Stimulated activated CD8-positive, alpha-beta memory T cell treated with anti-CD3 and anti-CD28 coated beads, Interleukin-12 subunit alpha, Interleukin-12 subunit beta, amount 100 ng/mL, for 1 hour (primary cell): ENCODE data around the gene CTXND2.
A peak's percentile ranks its signal among the peaks of the same experiment; 100 is the strongest.
"Not testable (repeated sequence)": the region's sequence is repeated elsewhere in the genome, so short reads cannot be mapped to it uniquely, and the experiment has no call there.

Experiments used
- DNase-seq: peaks from one replicate; pipeline ENCODE4 v3.0.0-alpha.2; 2020; ENCODE audit warnings: low read depth

Gene CTXND2

GRCh38 chr1:150893336-150893913, 6.5 kb downstream of the CTXND2 start:
- DNase-seq = no peak

GRCh38 chr1:150895618-150896017, 8.7 kb downstream of the CTXND2 start:
- DNase-seq = no peak

GRCh38 chr1:150899795-150900194, 12.9 kb downstream of the CTXND2 start:
- DNase-seq = not testable (repeated sequence)

GRCh38 chr1:150902346-150902745, 15.4 kb downstream of the CTXND2 start:
- DNase-seq = no peak

- DNase-seq = no peak
These were observed 15.8 kb downstream of the CTXND2 start for GRCh38 chr1:150902751-150903150.

GRCh38 chr1:150905301-150905700, 18.4 kb downstream of the CTXND2 start:
- DNase-seq = no peak

GRCh38 chr1:150906329-150906728, 19.4 kb downstream of the CTXND2 start:
- DNase-seq = no peak

GRCh38 chr1:150906813-150907212, 19.9 kb downstream of the CTXND2 start:
- DNase-seq = no peak

GRCh38 chr1:150909585-150910180, 22.7 kb downstream of the CTXND2 start:
- DNase-seq = no peak

GRCh38 chr1:150912623-150913022, 25.7 kb downstream of the CTXND2 start:
- DNase-seq = no peak

GRCh38 chr1:150917387-150917786, 30.5 kb downstream of the CTXND2 start:
- DNase-seq = no peak

GRCh38 chr1:150922519-150922975, 35.6 kb downstream of the CTXND2 start:
- DNase-seq = peak; percentile 65

GRCh38 chr1:150925080-150925479, 38.1 kb downstream of the CTXND2 start:
- DNase-seq = no peak

- DNase-seq = peak; percentile 88
These were observed 39.3 kb downstream of the CTXND2 start, which contains the start of gene SETDB1 for GRCh38 chr1:150926097-150926741. SETDB1 (plus strand) TSS chr1:150926363; CDS start chr1:150927715, 1,352 bp downstream.

GRCh38 chr1:150927624-150928023, 40.7 kb downstream of the CTXND2 start:
- DNase-seq = no peak

GRCh38 chr1:150928286-150928685, 41.4 kb downstream of the CTXND2 start:
- DNase-seq = no peak

- DNase-seq = not testable (repeated sequence)
These were observed 41.8 kb downstream of the CTXND2 start for GRCh38 chr1:150928775-150929174.

- DNase-seq = no peak
These were observed 44.8 kb downstream of the CTXND2 start for GRCh38 chr1:150931773-150932172.

- DNase-seq = no peak
These were observed 57.9 kb downstream of the CTXND2 start for GRCh38 chr1:150944856-150945255.

- DNase-seq = no peak
These were observed 67.8 kb downstream of the CTXND2 start for GRCh38 chr1:150954708-150955107.

- DNase-seq = no peak
These were observed 68.3 kb downstream of the CTXND2 start for GRCh38 chr1:150955280-150955679.

GRCh38 chr1:150957666-150958065, 70.7 kb downstream of the CTXND2 start:
- DNase-seq = no peak

- no peak for DNase-seq
These were observed 73.7 kb downstream of the CTXND2 start for GRCh38 chr1:150960646-150961045.
